Right lobe of liver (tissue), 4 donors: Measurements from ENCODE around the gene ABHD5.

Experiments
- POLR2A ChIP-seq: fragments of 450-650 bp; IDR thresholded peaks from one replicate; pipeline ENCODE4 v1.6.1; 2017; ENCODE audit warnings: antibody characterized with exemption, mild to moderate bottlenecking
- TF ChIP-seq, protein P1 (sequence below), 4 donors: fragments of 200-600 bp in 3 of 4; fragments of 450-650 bp in 1 of 4; IDR thresholded peaks; one replicate each; pipeline versions ENCODE4 v1.5.1 to v1.8.0; 2016 to 2022; ENCODE audit warnings: antibody characterized with exemption in 4 of 4, mild to moderate bottlenecking in 2 of 4
- donor health status: DM: no; HTN: no; CAD: no.
- donor health status: DM: no; HTN: no; CAD: no.
- donor health status: DM: no; HTN: yes; CAD: no.

DNA sequence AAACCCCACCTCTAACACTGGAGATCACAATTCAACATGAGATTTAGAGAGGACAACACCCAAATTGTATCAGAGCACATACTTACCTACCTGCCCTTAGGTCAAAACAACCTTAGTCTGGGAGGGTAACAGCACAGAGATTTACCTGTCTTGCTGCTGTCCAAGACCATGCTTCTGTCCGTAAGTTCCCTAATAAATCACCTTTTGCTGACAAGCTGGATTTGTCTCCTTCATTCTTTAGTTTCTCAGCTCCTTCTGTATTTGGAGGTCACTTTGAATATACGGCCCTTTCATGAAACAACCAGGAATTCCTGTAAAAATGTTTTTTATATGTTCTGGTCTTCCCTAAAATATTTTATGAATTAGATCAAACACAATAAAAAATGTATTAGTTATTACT, 1.6 kb upstream of the ABHD5 start:
- TF ChIP-seq, protein P1, sequence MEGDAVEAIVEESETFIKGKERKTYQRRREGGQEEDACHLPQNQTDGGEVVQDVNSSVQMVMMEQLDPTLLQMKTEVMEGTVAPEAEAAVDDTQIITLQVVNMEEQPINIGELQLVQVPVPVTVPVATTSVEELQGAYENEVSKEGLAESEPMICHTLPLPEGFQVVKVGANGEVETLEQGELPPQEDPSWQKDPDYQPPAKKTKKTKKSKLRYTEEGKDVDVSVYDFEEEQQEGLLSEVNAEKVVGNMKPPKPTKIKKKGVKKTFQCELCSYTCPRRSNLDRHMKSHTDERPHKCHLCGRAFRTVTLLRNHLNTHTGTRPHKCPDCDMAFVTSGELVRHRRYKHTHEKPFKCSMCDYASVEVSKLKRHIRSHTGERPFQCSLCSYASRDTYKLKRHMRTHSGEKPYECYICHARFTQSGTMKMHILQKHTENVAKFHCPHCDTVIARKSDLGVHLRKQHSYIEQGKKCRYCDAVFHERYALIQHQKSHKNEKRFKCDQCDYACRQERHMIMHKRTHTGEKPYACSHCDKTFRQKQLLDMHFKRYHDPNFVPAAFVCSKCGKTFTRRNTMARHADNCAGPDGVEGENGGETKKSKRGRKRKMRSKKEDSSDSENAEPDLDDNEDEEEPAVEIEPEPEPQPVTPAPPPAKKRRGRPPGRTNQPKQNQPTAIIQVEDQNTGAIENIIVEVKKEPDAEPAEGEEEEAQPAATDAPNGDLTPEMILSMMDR (IDR thresholded peaks at IDR 0.05), result no peak
- TF ChIP-seq POLR2A, result no peak
